Fibroblast of lung (primary cell): ENCODE data around the gene PIK3C2G. TPM values are rescaled to one million over a fixed set of nuclear protein-coding genes. Genes with fewer than 3 reads are reported as not detected.
A peak's percentile ranks its signal among the peaks of the same experiment; 100 is the strongest.

Source experiments
- DNase-seq, 2 donors: peaks; one replicate each; pipeline versions ENCODE4 v3.0.0 to v3.0.0-alpha.2; 2010; ENCODE audit warnings: low read depth in 2 of 2
- H2AFZ ChIP-seq: 2 replicates; pipeline ENCODE4 v1.5.1; 2012; ENCODE audit warnings: low read length, control low read depth, inconsistent platforms
- H3K27ac ChIP-seq: 2 replicates; pipeline ENCODE4 v1.5.1; 2011; ENCODE audit warnings: low read length, control low read depth; ENCODE audit not compliant: insufficient read depth
- H3K27me3 ChIP-seq: 2 replicates; pipeline ENCODE4 v1.5.1; 2011; ENCODE audit warnings: mild to moderate bottlenecking, low read length; ENCODE audit not compliant: control insufficient read depth, insufficient read depth
- H3K36me3 ChIP-seq: 2 replicates; pipeline ENCODE4 v1.5.1; 2011; ENCODE audit warnings: low read length; ENCODE audit not compliant: control insufficient read depth, insufficient read depth
- H3K4me1 ChIP-seq: 2 replicates; pipeline ENCODE4 v1.5.1; 2011; ENCODE audit warnings: low read length; ENCODE audit not compliant: control insufficient read depth, insufficient read depth; ENCODE audit errors: extremely low read depth
- H3K4me2 ChIP-seq: 2 replicates; pipeline ENCODE4 v1.5.1; 2011; ENCODE audit warnings: low read length, control low read depth; ENCODE audit not compliant: insufficient read depth; ENCODE audit errors: extremely low read depth
- H3K4me3 ChIP-seq, 4 experiments: fragments of 200-600 bp in 1 of 4; sonication (generic) in 1 of 4; replicated peaks in 1 of 4; 2 replicates each; pipeline ENCODE4 v1.5.1; 2011 to 2016; ENCODE audit warnings: low read length in 4 of 4, low read depth in 3 of 4, mild to moderate bottlenecking in 3 of 4, control low read depth in 2 of 4, inconsistent platforms in 1 of 4, mixed read lengths in 1 of 4; ENCODE audit not compliant: insufficient read depth in 1 of 4; ENCODE audit errors: control extremely low read depth in 1 of 4
- H3K79me2 ChIP-seq: 2 replicates; pipeline ENCODE4 v1.5.1; 2012; ENCODE audit warnings: mild to moderate bottlenecking, low read length, inconsistent platforms; ENCODE audit not compliant: control insufficient read depth, insufficient read depth
- H3K9ac ChIP-seq: 2 replicates; pipeline ENCODE4 v1.5.1; 2011; ENCODE audit warnings: mild to moderate bottlenecking, low read length, control low read depth; ENCODE audit not compliant: insufficient read depth
- H3K9me3 ChIP-seq: 2 replicates; pipeline ENCODE4 v1.5.1; 2012; ENCODE audit warnings: low read depth, low read length; ENCODE audit not compliant: control insufficient read depth, insufficient read depth
- H4K20me1 ChIP-seq: 2 replicates; pipeline ENCODE4 v1.5.1; 2011; ENCODE audit warnings: low read length; ENCODE audit not compliant: control insufficient read depth, insufficient read depth; ENCODE audit errors: extremely low read depth
- CTCF ChIP-seq, 2 donors: IDR thresholded peaks in 1 of 2; conservative IDR thresholded peaks in 1 of 2; 1 replicate in 1 of 2; 2 replicates in 1 of 2; pipeline ENCODE4 v1.5.1; 2011 to 2012; ENCODE audit warnings: low read length in 2 of 2, control low read depth in 1 of 2, inconsistent platforms in 1 of 2, low read depth in 1 of 2, mild to moderate bottlenecking in 1 of 2
- EZH2 ChIP-seq: IDR thresholded peaks from 2 replicates; pipeline ENCODE4 v1.5.1; 2012; ENCODE audit warnings: low read length, control low read depth, mild to moderate bottlenecking; ENCODE audit errors: missing control alignments
- polyA plus RNA-seq, 2 donors: library from polyadenylated mRNA; depleted of rRNA in 1 of 2; stranded (reverse) in 1 of 2; unstranded in 1 of 2; fragments of >200 nt; gene quantifications; 2 replicates each; pipeline ENCODE4 v1.2.1, GENCODE V29; 2011 to 2012; ENCODE audit warnings: missing spikeins in 1 of 2
- total RNA-seq: library from RNA; depleted of rRNA; stranded (reverse); fragments of >200 nt; gene quantifications from 2 replicates; pipeline ENCODE4 v1.2.1, GENCODE V29; 2014

The PIK3C2G gene
- total and polyA plus RNA-seq, 2 donors (not counting 1 experiment from before 2014, with no cell fraction given): not detected

- Histone ChIP-seq H4K20me1 (no peaks in the 10 kb centered on the region), H3K36me3 (no peaks in the 10 kb centered on the region), H3K4me1 (peaks cover 4% of the 10 kb centered on the region), H3K27me3 (no peaks in the 10 kb centered on the region), H2AFZ (no peak overlapping the region), H3K9ac (no peak overlapping the region), H3K9me3 (no peaks in the 10 kb centered on the region), H3K4me3 (no peak overlapping the region), H3K4me2 (no peak overlapping the region), H3K27ac (no peak overlapping the region), H3K79me2 (no peaks in the 10 kb centered on the region)
- no peak for TF ChIP-seq EZH2
- no peak for TF ChIP-seq CTCF (conservative IDR thresholded peaks at IDR 0.05 in 1 of 2, IDR thresholded peaks at IDR 0.05 in 1 of 2; ENCODE audit: low read depth in 1 of 2, low read length in 2 of 2)
- DNase-seq: no peak
Observed at GRCh38 chr12:18457362-18457761, 196.0 kb downstream of the PIK3C2G start.

- peak in 1 of 2 donors; percentile 22 for DNase-seq
- Histone ChIP-seq H3K36me3 (no peaks in the 10 kb centered on the region), H3K27me3 (no peaks in the 10 kb centered on the region), H3K4me3 (no peak overlapping the region), H3K79me2 (no peaks in the 10 kb centered on the region), H3K4me2 (peak overlapping the region; percentile 30), H4K20me1 (no peaks in the 10 kb centered on the region), H3K4me1 (peaks cover 4% of the 10 kb centered on the region), H3K9me3 (no peaks in the 10 kb centered on the region), H3K27ac (no peak overlapping the region), H3K9ac (no peak overlapping the region), H2AFZ (no peak overlapping the region)
- TF ChIP-seq EZH2: no peak
- TF ChIP-seq CTCF (conservative IDR thresholded peaks at IDR 0.05 in 1 of 2, IDR thresholded peaks at IDR 0.05 in 1 of 2; ENCODE audit: low read depth in 1 of 2, low read length in 2 of 2): no peak
Observed at GRCh38 chr12:18461758-18462157, 200.4 kb downstream of the PIK3C2G start.

GRCh38 chr12:18462442-18462841 lies 201.1 kb downstream of the PIK3C2G start:
- H3K4me3 ChIP-seq: no peak overlapping the region
- TF ChIP-seq EZH2: no peak
- no peak for TF ChIP-seq CTCF (conservative IDR thresholded peaks at IDR 0.05 in 1 of 2, IDR thresholded peaks at IDR 0.05 in 1 of 2; ENCODE audit: low read depth in 1 of 2, low read length in 2 of 2)
- peaks cover 4% of the 10 kb centered on the region for H3K4me1 ChIP-seq
- H3K9ac ChIP-seq: no peak overlapping the region
- no peaks in the 10 kb centered on the region for H4K20me1 ChIP-seq
- H3K27me3 ChIP-seq: no peaks in the 10 kb centered on the region
- H3K27ac ChIP-seq: no peak overlapping the region
- H3K79me2 ChIP-seq: no peaks in the 10 kb centered on the region
- H2AFZ ChIP-seq: no peak overlapping the region
- H3K4me2 ChIP-seq: peak overlapping the region; percentile 13
- no peaks in the 10 kb centered on the region for H3K36me3 ChIP-seq
- H3K9me3 ChIP-seq: no peaks in the 10 kb centered on the region
- DNase-seq: peak; percentile 83 to 87
